ENCODE results near the gene C11orf58. TPM values are rescaled to one million over a fixed set of nuclear protein-coding genes. Genes with fewer than 3 reads are reported as not detected.

Gene C11orf58
- polyA plus RNA-seq, 3 donors = 378 to 408 (median 400) TPM

GRCh38 chr11:16750417-16750816, 12.0 kb downstream of the C11orf58 start:
- no peak for DNase-seq (ENCODE audit: extremely low read depth in 1 of 11, low read depth in 9 of 11, low spot score in 4 of 11)

DNA sequence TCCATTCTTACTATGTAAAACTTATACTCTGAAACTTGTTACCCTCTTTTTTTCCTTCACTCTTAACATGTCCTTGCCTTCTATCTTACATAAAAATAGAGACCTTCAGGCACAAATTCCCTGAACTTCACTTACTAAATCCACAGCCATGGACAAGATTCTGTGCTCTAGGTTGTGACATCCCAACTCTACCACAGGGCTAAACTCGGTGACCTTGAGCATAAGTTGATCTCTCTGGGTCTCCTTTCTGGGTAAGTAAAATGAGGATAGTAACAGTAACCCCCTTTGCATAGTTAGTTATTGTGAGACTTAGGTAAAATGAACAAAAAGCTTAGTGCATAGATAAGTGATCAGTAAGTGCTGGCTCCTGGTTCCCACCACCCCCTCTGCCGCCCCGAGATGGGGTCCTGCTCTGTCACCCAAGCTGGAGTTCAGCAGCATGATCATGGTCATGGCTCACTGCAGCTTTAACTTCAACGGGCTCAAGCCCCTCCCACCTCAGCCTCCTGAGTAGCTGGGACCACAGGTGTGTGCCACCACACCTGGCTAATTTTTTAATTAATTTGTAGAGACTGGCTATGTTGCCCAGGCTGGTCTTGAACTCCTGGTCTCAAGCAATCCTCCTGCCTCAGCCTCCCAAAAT, 20.1 kb downstream of the C11orf58 start:
- no peak for DNase-seq (ENCODE audit: extremely low read depth in 1 of 11, low read depth in 9 of 11, low spot score in 4 of 11)

DNA sequence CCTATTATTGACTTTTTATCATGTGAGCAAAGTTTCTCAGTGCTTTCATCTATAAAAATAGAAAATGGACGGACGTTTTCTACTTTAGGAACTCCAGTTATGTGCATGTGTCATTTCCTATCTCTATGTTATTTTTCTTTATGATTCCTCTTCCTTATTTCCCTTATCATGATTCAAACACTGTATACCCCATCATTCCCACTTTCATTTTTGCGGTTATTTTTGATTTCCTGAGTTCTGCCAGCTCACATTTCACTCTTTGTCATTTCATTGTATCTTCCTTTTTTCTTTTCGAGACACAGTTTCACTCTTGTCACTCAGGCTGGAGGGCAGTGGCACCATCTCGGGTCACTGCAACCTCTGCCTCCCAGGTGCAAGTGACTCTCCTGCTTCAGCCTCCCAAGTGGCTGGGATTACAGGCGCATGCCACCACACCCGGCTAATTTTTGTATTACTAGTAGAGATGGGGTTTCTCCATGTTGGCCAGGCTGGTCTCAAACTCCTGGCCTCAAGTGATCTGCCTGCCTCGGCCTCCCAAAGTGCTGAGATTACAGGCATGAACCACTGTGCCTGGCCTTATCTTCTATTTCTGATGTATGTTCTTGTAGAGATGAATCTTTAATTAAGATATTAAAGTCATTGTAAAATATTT, 21.5 kb downstream of the C11orf58 start:
- no peak for DNase-seq (ENCODE audit: extremely low read depth in 1 of 11, low read depth in 9 of 11, low spot score in 4 of 11)

- no peak for DNase-seq (ENCODE audit: extremely low read depth in 1 of 11, low read depth in 9 of 11, low spot score in 4 of 11)
Observed at GRCh38 chr11:16763746-16764145, 25.3 kb downstream of the C11orf58 start.

DNA sequence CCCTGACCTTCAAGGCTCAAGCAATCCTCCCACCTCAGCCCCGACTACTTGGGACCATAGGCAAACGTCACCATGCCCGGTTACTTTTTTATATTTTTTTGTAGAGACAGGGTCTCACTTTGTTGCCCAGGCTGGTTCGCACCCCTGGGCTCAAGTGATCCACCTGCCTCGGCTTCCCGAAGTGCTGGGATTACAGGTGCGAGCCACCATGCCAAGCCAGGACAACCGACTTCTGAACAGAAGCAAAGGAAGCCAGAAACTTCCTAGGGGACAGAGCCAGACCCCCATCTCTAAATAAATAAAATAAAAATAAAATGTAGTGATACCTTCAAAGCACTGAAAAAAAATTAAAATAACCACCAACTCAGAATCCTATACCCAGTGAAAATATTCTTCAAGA, 26.4 kb downstream of the C11orf58 start:
- DNase-seq (ENCODE audit: extremely low read depth in 1 of 11, low read depth in 9 of 11, low spot score in 4 of 11) = no peak

DNA sequence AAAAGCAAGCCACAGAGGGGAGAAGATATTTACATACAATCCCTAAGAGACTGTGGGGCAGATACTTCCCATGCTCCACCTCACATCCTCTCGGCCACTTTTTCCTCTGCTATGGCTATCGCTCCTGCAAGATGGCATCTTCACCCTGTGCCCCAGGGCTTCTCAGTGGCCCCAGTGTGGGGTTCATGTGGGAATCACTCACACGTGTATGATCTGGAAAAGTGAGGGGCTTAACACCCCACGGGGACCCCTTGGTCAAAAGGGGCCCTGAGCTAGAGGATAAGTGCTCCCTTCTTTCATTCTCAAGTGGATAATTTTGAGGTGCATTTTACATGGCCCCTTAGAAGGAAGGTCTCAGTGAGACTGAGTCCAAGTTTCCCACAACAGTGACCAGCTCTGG, 28.7 kb downstream of the C11orf58 start:
- DNase-seq (ENCODE audit: extremely low read depth in 1 of 11, low read depth in 9 of 11, low spot score in 4 of 11) = no peak

DNA sequence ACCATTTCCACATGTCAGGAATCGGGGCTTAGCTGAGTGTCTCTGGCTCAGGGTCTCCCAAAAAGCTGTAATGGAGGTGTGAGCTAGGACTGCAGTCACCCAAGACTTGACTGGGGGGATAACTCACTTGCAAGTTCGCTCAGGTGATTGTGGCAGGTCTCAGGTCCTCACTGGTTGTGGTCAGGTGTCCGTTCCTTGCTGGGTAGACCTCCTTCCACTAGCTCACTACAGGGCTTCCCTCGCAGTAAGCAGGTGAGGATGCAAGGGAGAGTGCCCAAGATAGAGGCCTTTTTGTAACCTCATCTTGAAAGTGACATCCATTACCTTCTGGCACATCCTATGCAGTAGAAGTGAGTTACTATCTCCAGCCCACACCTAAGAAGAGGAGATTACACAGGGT, 29.5 kb downstream of the C11orf58 start:
- no peak for DNase-seq (ENCODE audit: extremely low read depth in 1 of 11, low read depth in 9 of 11, low spot score in 4 of 11)

GRCh38 chr11:16769386-16769785, 30.9 kb downstream of the C11orf58 start:
- DNase-seq (ENCODE audit: extremely low read depth in 1 of 11, low read depth in 9 of 11, low spot score in 4 of 11) = no peak

GRCh38 chr11:16770016-16770415, 31.6 kb downstream of the C11orf58 start:
- DNase-seq (ENCODE audit: extremely low read depth in 1 of 11, low read depth in 9 of 11, low spot score in 4 of 11) = no peak

GRCh38 chr11:16771350-16772140, 33.1 kb downstream of the C11orf58 start:
- no peak for DNase-seq (ENCODE audit: extremely low read depth in 1 of 11, low read depth in 9 of 11, low spot score in 4 of 11)

DNA sequence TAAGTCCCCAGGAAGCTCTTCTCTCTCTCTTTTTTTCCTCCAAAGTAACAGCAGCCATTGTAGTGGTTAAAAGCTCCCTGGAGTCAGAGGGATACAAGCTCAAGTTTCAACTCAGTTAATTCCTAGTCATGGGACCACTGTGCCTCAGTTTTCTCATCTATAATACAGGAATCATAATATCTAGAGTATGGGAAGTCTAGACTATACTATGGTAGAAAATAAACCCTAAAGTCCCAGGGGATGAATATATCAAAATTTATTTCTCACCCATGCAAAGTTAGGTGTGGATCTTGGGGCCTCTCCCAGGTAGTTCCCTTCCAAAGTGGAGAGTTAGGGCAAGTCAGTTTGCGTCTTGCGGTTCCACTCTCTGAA, 33.7 kb downstream of the C11orf58 start:
- DNase-seq (ENCODE audit: extremely low read depth in 1 of 11, low read depth in 9 of 11, low spot score in 4 of 11) = no peak

- DNase-seq (ENCODE audit: extremely low read depth in 1 of 11, low read depth in 9 of 11, low spot score in 4 of 11) = no peak
Observed at GRCh38 chr11:16773981-16774935, 35.8 kb downstream of the C11orf58 start.

DNA sequence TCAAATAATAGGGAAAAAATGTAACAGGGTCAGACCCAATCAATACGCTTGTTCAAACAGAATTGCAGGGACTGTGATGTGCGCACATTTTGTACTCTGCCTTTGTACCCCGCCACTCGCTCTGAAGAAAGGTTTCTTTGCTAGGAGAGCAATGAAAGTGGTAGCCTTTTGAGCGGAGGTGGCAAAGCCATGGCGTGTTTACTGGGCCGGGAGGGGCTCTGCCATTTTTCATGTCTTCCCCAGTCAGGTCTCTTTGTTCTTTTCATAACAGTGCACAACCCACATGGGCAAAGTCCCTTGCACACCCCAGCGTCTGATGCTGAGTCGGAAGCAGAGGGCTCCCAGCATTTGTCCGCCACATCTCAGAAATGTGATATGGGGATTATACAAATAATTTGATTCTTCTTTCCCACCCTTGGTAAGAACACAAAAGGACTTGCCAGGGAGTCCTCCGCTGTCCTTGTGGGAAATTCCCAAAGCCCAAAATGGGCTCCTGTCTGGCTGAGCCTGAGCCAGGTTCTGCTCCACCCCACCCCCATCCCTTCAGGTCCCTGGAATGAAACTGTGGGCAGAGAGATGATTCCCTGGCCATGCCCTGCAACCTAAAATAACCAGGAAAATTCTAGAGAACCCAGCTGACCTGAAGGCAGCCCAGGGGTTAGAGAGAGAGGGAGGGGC, 36.6 kb downstream of the C11orf58 start:
- no peak for DNase-seq (ENCODE audit: extremely low read depth in 1 of 11, low read depth in 9 of 11, low spot score in 4 of 11)

- DNase-seq (ENCODE audit: extremely low read depth in 1 of 11, low read depth in 9 of 11, low spot score in 4 of 11) = no peak
Observed at GRCh38 chr11:16775614-16776283, 37.3 kb downstream of the C11orf58 start.

GRCh38 chr11:16776711-16777612, 38.5 kb downstream of the C11orf58 start:
- DNase-seq (ENCODE audit: extremely low read depth in 1 of 11, low read depth in 9 of 11, low spot score in 4 of 11) = no peak

- no peak for DNase-seq (ENCODE audit: extremely low read depth in 1 of 11, low read depth in 9 of 11, low spot score in 4 of 11)
Observed at GRCh38 chr11:16777613-16777975, 39.1 kb downstream of the C11orf58 start.

DNA sequence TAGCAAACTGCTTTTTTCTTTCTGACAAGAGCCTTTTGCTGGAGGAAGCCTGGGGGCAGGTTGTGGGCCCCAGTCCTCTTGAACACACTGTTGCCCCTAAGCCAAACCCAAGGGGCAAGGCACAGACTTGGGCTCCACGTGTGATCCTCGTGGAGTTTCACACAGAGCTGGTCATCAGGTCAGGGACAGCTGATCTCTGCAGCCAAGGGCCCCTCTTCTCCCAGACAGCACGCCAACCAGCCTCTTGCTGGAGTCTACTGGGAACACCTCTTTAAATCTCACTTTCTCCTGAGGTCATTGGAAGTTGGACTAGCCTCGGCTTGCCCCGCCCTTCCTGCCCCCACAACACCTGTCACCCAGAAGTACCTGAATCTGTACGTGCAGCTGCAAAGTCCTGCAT, 39.8 kb downstream of the C11orf58 start:
- no peak for DNase-seq (ENCODE audit: extremely low read depth in 1 of 11, low read depth in 9 of 11, low spot score in 4 of 11)
